ENCODE measurements around the gene TMEM242. TPM values are rescaled to one million over a fixed set of nuclear protein-coding genes. Genes with fewer than 3 reads are reported as not detected.

TMEM242 gene
- total and polyA plus RNA-seq, 2 of the 8 experiments (the other 6 are each of a cell fraction or from before 2014, with no cell fraction given), result 2.4 to 9.0 TPM

GRCh38 chr6:157244780-157245179 is 78.5 kb downstream of the TMEM242 start:
- FAIRE-seq, result no peak
- no peaks in the 10 kb centered on the region for H4K20me1 ChIP-seq (replicated peaks in 1 of 2; ENCODE audit: control insufficient read depth in 1 of 2, insufficient read depth in 2 of 2, low read length in 2 of 2)
- POLR2A ChIA-PET (ENCODE audit: partially characterized antibody), result interaction anchor here (0.6 to 1.1 kb wide), 2 partner anchors 9 to 187 kb away, joined by 3 to 4 read pairs; no protein-coding TSS in a partner anchor

More at GRCh38 chr6:157244780-157245179, 78.5 kb downstream of the TMEM242 start:
- Histone ChIP-seq H3K79me1 (ENCODE audit: low read depth, low read length) (no peaks in the 10 kb centered on the region), H3K4ac (replicated peaks; ENCODE audit: insufficient read length, low read depth, low read length) (no peak overlapping the region), H3K14ac (ENCODE audit: insufficient read length) (no peak overlapping the region), H3K56ac (replicated peaks; ENCODE audit: insufficient read length, low read depth, low read length) (no peak overlapping the region), H3K4me3 (ENCODE audit: extremely low read depth in 1 of 4, insufficient read depth in 2 of 4, low read depth in 3 of 4, low read length in 4 of 4) (no peak overlapping the region), H3K79me2 (ENCODE audit: control insufficient read depth in 1 of 2, insufficient read depth in 2 of 2, low read length in 2 of 2) (no peaks in the 10 kb centered on the region), H2BK12ac (ENCODE audit: low read depth, low read length) (no peak overlapping the region), H3K23ac (ENCODE audit: insufficient read length) (no peak overlapping the region), H3K27ac (ENCODE audit: low read depth, low read length) (no peak overlapping the region), H2BK5ac (ENCODE audit: low read depth, low read length) (no peak overlapping the region), H2AK5ac (ENCODE audit: low read depth, low read length) (no peak overlapping the region), H3K4me2 (ENCODE audit: insufficient read depth in 1 of 2, low read depth in 2 of 2, low read length in 2 of 2) (no peak overlapping the region), H3K4me1 (replicated peaks in 1 of 4; ENCODE audit: control insufficient read depth in 3 of 4, insufficient read depth in 4 of 4, low read length in 3 of 4) (peaks cover 0 to 14% (median 4%) of the 10 kb centered on the region in 4 experiments; a peak in 4 of 7 replicates), H4K5ac (ENCODE audit: insufficient read length, low read depth, low read length) (no peak overlapping the region), H2AFZ (ENCODE audit: low read length) (no peak overlapping the region), H3K9ac (replicated peaks in 1 of 4; ENCODE audit: extremely low read depth in 1 of 4, low read depth in 3 of 4, low read length in 3 of 4) (no peak overlapping the region), H2BK120ac (replicated peaks; ENCODE audit: low read depth, low read length) (no peak overlapping the region), H4K8ac (ENCODE audit: extremely low read depth, insufficient read depth, low read length) (no peak overlapping the region), H3K36me3 (ENCODE audit: control insufficient read depth in 2 of 4, insufficient read depth in 4 of 4, low read length in 3 of 4) (no peaks in the 10 kb centered on the region), H4K91ac (replicated peaks; ENCODE audit: insufficient read length, low read length) (no peak overlapping the region), H2BK15ac (ENCODE audit: low read length) (no peak overlapping the region), H3K27me3 (replicated peaks in 1 of 4; ENCODE audit: control insufficient read depth in 3 of 4, extremely low read depth in 1 of 4, insufficient read depth in 3 of 4, low read length in 3 of 4) (no peaks in the 10 kb centered on the region), H3K23me2 (ENCODE audit: low read depth, low read length) (no peaks in the 10 kb centered on the region), H3K18ac (ENCODE audit: extremely low read depth, low read length) (no peak overlapping the region), H3K9me3 (ENCODE audit: insufficient read depth in 2 of 2, low read depth in 1 of 2, low read length in 1 of 2) (peaks cover 0 to 2% of the 10 kb centered on the region in 2 experiments; a peak in 2 of 4 replicates), H2BK20ac (ENCODE audit: low read length) (no peak overlapping the region)
- CTCF ChIA-PET (ENCODE audit: partially characterized antibody), result interaction anchor here (0.7 to 1.6 kb wide), 6 partner anchors 8 to 52 kb away, joined by 3 to 4 read pairs (median 3); no protein-coding TSS in a partner anchor
- DNase-seq (ENCODE audit: low read depth in 1 of 2, low spot score in 2 of 2), result no peak
- TF ChIP-seq POLR2AphosphoS5 (IDR thresholded peaks at IDR 0.05; ENCODE audit: low read depth, low read length) (no peak), RBBP5 (IDR thresholded peaks at IDR 0.05; ENCODE audit: borderline replicate concordance, low read depth, low read length) (no peak)
- 81% methylated on average over 4 of the region's 4 CpGs; no CpG with 5 or more reads in 1 of the 2 experiments for WGBS, 2 experiments (ENCODE audit: extremely low coverage in 1 of 2, insufficient coverage in 1 of 2, insufficient read length in 1 of 2, insufficient replicate concordance in 2 of 2, low coverage in 1 of 2, low lambda C conversion rate in 2 of 2, missing lambda C conversion rate in 1 of 2)

All from H1 (cell line).